Gastrocnemius medialis (tissue), 4 donors: ENCODE data around the gene IQCB1. TPM values are rescaled to one million over a fixed set of nuclear protein-coding genes. Genes with fewer than 3 reads are reported as not detected.
"Not testable (repeated sequence)": the region's sequence is repeated elsewhere in the genome, so short reads cannot be mapped to it uniquely, and the experiment has no call there.

Source experiments
- ATAC-seq, 2 donors: fragments of 150-250 bp; one replicate each; pipeline ENCODE4 v1.9.1; 2016
- DNase-seq, 2 donors: peaks; one replicate each; pipeline ENCODE4 v3.0.0-alpha.2; 2019
- H3K27ac ChIP-seq, 4 donors: fragments of 200-600 bp; sonication (generic); 1 replicate in 1 of 4; 2 replicates in 3 of 4; pipeline ENCODE4 v1.5.1; 2016 to 2018; ENCODE audit warnings: mild to moderate bottlenecking in 2 of 4, moderate library complexity in 1 of 4
- H3K27me3 ChIP-seq, 3 donors: fragments of 200-600 bp; sonication (generic) in 2 of 3; 1 replicate in 1 of 3; 2 replicates in 2 of 3; pipeline versions ENCODE4 v1.5.1 to v1.6.0; 2016 to 2019; ENCODE audit warnings: mild to moderate bottlenecking in 1 of 3, moderate library complexity in 1 of 3
- H3K36me3 ChIP-seq, 2 donors: fragments of 200-600 bp; sonication (generic) in 1 of 2; one replicate each; pipeline ENCODE4 v1.5.1; 2017 to 2018
- H3K4me1 ChIP-seq, 2 donors: fragments of 200-600 bp; sonication (generic) in 1 of 2; one replicate each; pipeline ENCODE4 v1.5.1; 2016 to 2017; ENCODE audit warnings: mild to moderate bottlenecking in 2 of 2
- H3K4me3 ChIP-seq, 4 donors: fragments of 200-600 bp; sonication (generic) in 3 of 4; 1 replicate in 1 of 4; 2 replicates in 3 of 4; pipeline ENCODE4 v1.5.1; 2016 to 2019; ENCODE audit warnings: mild to moderate bottlenecking in 2 of 4
- H3K9me3 ChIP-seq, 3 donors: fragments of 200-600 bp; sonication (generic) in 2 of 3; 1 replicate in 1 of 3; 2 replicates in 2 of 3; pipeline ENCODE4 v1.5.1; 2016 to 2019
- CTCF ChIP-seq, 5 experiments: fragments of 450-650 bp in 3 of 5; fragments of 200-600 bp in 2 of 5; sonication (generic) in 2 of 5; IDR thresholded peaks in 4 of 5; conservative IDR thresholded peaks in 1 of 5; 1 replicate in 4 of 5; 2 replicates in 1 of 5; pipeline ENCODE4 v1.5.1; 2016 to 2019; ENCODE audit warnings: antibody characterized with exemption in 5 of 5, mild to moderate bottlenecking in 3 of 5, moderate library complexity in 3 of 5
- POLR2A ChIP-seq, 2 donors: fragments of 450-650 bp; IDR thresholded peaks; one replicate each; pipeline ENCODE4 v1.6.1; 2017; ENCODE audit warnings: antibody characterized with exemption in 2 of 2, mild to moderate bottlenecking in 2 of 2, moderate library complexity in 2 of 2
- in situ Hi-C, 4 donors: fragments of 200-750 bp; cut with MboI; loops; one replicate each; pipeline versions ENCODE4 v1.15.0 to v1.8.0; 2017; ENCODE audit warnings: low sequenced_read_pairs in 4 of 4
- intact Hi-C: fragments of 100-400 bp; cut with DNase I; formaldehyde crosslinking; loops from one replicate; pipeline ENCODE4 v1.15.1; 2023; ENCODE audit warnings: low total_unique reads
- total RNA-seq, 4 donors: library from RNA; depleted of rRNA; stranded (reverse); fragments of >200 nt; gene quantifications; one replicate each; pipeline versions ENCODE4 v1.1.0 to v1.2.3, GENCODE V29; 2016

Gene IQCB1
- total RNA-seq, 4 donors from 2014 or later, result 8.8 to 14.0 (median 11.8) TPM

DNA sequence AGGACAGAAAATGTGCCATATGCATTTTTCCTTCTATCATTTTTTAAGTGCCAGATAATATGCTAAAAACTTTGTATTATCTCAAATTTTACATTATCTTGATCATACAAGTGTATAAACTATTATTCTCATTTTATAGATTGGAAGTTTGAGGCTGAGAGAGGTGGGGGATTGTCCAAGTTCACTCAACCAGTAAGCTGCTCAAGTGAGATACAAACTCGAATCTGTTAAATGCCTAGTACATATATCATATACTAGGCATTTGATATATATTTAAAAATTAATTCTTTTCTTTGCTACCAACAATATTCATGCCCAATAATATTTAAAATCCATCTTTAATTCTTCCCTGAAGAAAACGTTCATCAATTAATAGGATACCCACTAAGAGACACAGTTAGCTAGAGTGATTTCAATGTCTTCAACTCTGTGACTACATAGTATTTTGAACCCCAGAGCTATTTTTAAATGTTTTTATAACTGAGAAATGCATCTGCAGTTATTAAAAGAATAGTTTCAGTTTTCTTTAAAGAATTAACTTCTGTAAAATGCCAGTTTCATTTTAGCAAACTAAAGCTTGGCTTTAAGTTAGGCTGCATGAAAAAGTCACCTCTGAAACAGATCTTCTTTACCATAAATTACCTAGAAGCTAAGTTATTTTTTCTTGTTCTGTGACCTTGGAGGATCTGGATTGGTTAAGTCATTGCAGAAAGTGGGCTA is 40.4 kb downstream of the IQCB1 start:
- no peak for ATAC-seq
- Histone ChIP-seq H3K9me3 (no peaks in the 10 kb centered on the region), H3K4me3 (no peak overlapping the region), H3K36me3 (peaks cover 0 to 15% of the 10 kb centered on the region in 2 donors), H3K27me3 (no peaks in the 10 kb centered on the region), H3K27ac (no peak overlapping the region), H3K4me1 (no peaks in the 10 kb centered on the region)
- no peak for DNase-seq
- in situ Hi-C loops (no loop called here), intact Hi-C loops (no loop called here)
- no peak for TF ChIP-seq POLR2A (IDR thresholded peaks at IDR 0.05)
- TF ChIP-seq CTCF (IDR thresholded peaks at IDR 0.05 in 4 of 5, conservative IDR thresholded peaks at IDR 0.05 in 1 of 5), result no peak

DNA sequence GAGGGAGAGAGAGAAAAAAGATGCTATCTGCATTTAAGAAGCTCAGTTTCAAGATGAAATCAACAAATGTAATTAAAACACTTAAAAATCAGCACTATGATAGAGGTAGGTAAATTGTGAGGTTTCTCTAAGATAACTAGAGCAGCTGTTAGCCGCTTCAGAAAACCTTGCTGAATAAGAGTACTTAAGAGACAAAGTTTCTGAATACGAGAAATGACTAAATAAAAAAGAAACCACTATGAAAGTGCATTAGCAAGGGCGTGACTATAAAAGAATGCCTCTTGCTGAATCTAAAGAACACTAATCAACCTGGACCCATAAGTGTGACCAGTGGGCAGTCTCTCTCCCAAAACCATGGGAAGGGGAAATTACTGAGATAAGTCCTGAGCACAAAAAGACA is 41.8 kb downstream of the IQCB1 start:
- TF ChIP-seq POLR2A (IDR thresholded peaks at IDR 0.05), result no peak
- no peak for TF ChIP-seq CTCF (IDR thresholded peaks at IDR 0.05 in 4 of 5, conservative IDR thresholded peaks at IDR 0.05 in 1 of 5)
- in situ Hi-C loops, result no loop called here
- ATAC-seq (no peak), DNase-seq (no peak)
- H3K9me3 ChIP-seq, result no peaks in the 10 kb centered on the region
- H3K36me3 ChIP-seq, result peaks cover 0 to 28% of the 10 kb centered on the region in 2 donors
- H3K27ac ChIP-seq, result no peak overlapping the region
- no peaks in the 10 kb centered on the region for H3K4me1 ChIP-seq
- no peak overlapping the region for H3K4me3 ChIP-seq
- intact Hi-C loops, result no loop called here
- no peaks in the 10 kb centered on the region for H3K27me3 ChIP-seq

DNA sequence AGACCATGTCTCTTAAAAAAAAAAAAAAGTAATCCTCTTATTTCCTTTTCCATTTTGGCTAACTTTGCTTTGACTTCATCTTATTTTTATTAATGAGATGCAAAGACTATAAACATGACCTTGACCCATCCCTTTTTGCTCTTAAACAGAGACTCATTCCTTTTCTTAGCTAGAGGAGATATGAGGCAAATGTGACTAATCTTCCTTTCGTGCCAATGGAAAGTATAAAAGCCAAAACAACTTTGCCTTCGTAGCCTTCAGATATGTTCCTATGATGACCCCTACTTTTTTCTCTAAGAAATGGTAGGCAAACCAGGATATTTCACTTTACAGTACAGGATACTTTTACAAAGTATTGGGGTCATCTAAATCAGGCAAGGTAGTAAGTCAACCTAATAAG is 48.4 kb downstream of the IQCB1 start:
- DNase-seq (no peak), ATAC-seq (no peak)
- no peaks in the 10 kb centered on the region for H3K9me3 ChIP-seq
- H3K4me3 ChIP-seq, result no peak overlapping the region
- intact Hi-C loops, result no loop called here
- TF ChIP-seq POLR2A (IDR thresholded peaks at IDR 0.05) (no peak), CTCF (IDR thresholded peaks at IDR 0.05 in 4 of 5, conservative IDR thresholded peaks at IDR 0.05 in 1 of 5) (no peak)
- H3K27me3 ChIP-seq, result no peaks in the 10 kb centered on the region
- no peaks in the 10 kb centered on the region for H3K4me1 ChIP-seq
- in situ Hi-C loops, result no loop called here
- H3K27ac ChIP-seq, result no peak overlapping the region
- peaks cover 0 to 41% of the 10 kb centered on the region in 2 donors for H3K36me3 ChIP-seq

GRCh38 chr3:121782784-121783183 is 52.1 kb downstream of the IQCB1 start:
- H3K4me3 ChIP-seq, H3K27ac ChIP-seq, H3K27me3 ChIP-seq, DNase-seq, in situ Hi-C loops, intact Hi-C loops, H3K4me1 ChIP-seq, ATAC-seq, H3K9me3 ChIP-seq: not testable (repeated sequence)
- peaks cover 0 to 46% of the 10 kb centered on the region in 2 donors for H3K36me3 ChIP-seq

- Histone ChIP-seq H3K36me3 (peaks cover 0 to 44% of the 10 kb centered on the region in 2 donors), H3K4me3 (no peak overlapping the region), H3K9me3 (no peaks in the 10 kb centered on the region), H3K4me1 (no peaks in the 10 kb centered on the region), H3K27ac (no peak overlapping the region), H3K27me3 (no peaks in the 10 kb centered on the region)
- in situ Hi-C loops (no loop called here), intact Hi-C loops (no loop called here)
- no peak for ATAC-seq
- DNase-seq, result no peak
- TF ChIP-seq POLR2A (IDR thresholded peaks at IDR 0.05) (no peak), CTCF (IDR thresholded peaks at IDR 0.05 in 4 of 5, conservative IDR thresholded peaks at IDR 0.05 in 1 of 5) (no peak)
Observed at GRCh38 chr3:121781611-121782010, 53.2 kb downstream of the IQCB1 start.

- DNase-seq, H3K27ac ChIP-seq, H3K4me1 ChIP-seq, in situ Hi-C loops, H3K27me3 ChIP-seq, H3K9me3 ChIP-seq, intact Hi-C loops, H3K4me3 ChIP-seq, ATAC-seq: not testable (repeated sequence)
- H3K36me3 ChIP-seq, result peaks cover 0 to 65% of the 10 kb centered on the region in 2 donors
Observed at GRCh38 chr3:121775095-121775494, 59.8 kb downstream of the IQCB1 start.
